ENCODE data around the gene PHLPP1.

- TF ChIP-seq CHD2 (IDR thresholded peaks at IDR 0.05; ENCODE audit: low read depth, low read length) (no peak), CTCF (CRISPR knock-in tag; IDR thresholded peaks at IDR 0.05) (no peak), NFIC (IDR thresholded peaks at IDR 0.05; ENCODE audit: low read length) (no peak), ZNF530 (CRISPR knock-in tag; IDR thresholded peaks at IDR 0.05; ENCODE audit: low read depth) (no peak), HCFC1 (IDR thresholded peaks at IDR 0.05; ENCODE audit: low read depth, low read length) (no peak), ZNF614 (CRISPR knock-in tag; IDR thresholded peaks at IDR 0.05; ENCODE audit: borderline replicate concordance) (no peak), RBM39 (IDR thresholded peaks at IDR 0.05; ENCODE audit: low read depth, low read length, poor library complexity, severe bottlenecking) (no peak), NFE2 (CRISPR knock-in tag; IDR thresholded peaks at IDR 0.05) (no peak), ZNF350 (CRISPR knock-in tag; IDR thresholded peaks at IDR 0.05; ENCODE audit: borderline replicate concordance, low read depth) (no peak), ZNF512 (CRISPR knock-in tag; IDR thresholded peaks at IDR 0.05) (no peak), ZFP91 (CRISPR knock-in tag; IDR thresholded peaks at IDR 0.05; ENCODE audit: borderline replicate concordance) (no peak)
Observed at GRCh38 chr18:62790871-62791772, 75.8 kb downstream of the PHLPP1 start.
